HepG2 (cell line): Measurements from ENCODE around the gene BTBD19. TPM values are rescaled to one million over a fixed set of nuclear protein-coding genes. Genes with fewer than 3 reads are reported as not detected.

Experiments used
- ATAC-seq: fragments of 200-7000 bp; cut with Tn5 transposase; 3 replicates; pipeline ENCODE4 v1.9.1; 2020; ENCODE audit warnings: mild to moderate bottlenecking, moderate library complexity
- BruUV-seq: library from RNA; stranded (reverse); fragments of 400-500 nt; replicated peaks from 2 replicates; lab custom pipeline; 2021; lab: Mats Ljungman, UMichigan
- CTCF ChIA-PET: fragments of 300-600 bp; formaldehyde crosslinking; extraction: SDS; loops from one replicate; lab custom pipeline; 2021; ENCODE audit warnings: low total read pairs, inconsistent platforms, low intra/inter-chr PET ratio; lab: Yijun Ruan, JAX
- POLR2A ChIA-PET: fragments of 350-600 bp; sonication (Branson Sonifier 250); formaldehyde crosslinking; loops from one replicate; lab custom pipeline; 2020; ENCODE audit warnings: antibody characterized with exemption, inconsistent platforms; lab: Yijun Ruan, JAX
- DNase-seq: peaks from one replicate; pipeline ENCODE4 v3.0.0-alpha.2; 2015; ENCODE audit warnings: low spot score
- FAIRE-seq: peaks from 3 replicates; lab custom pipeline; 2011; peaks lifted over from hg19 to GRCh38; lab: Jason Lieb, UNC
- H2AFZ ChIP-seq: one replicate; pipeline ENCODE4 v1.6.1; 2011; ENCODE audit warnings: low read length, inconsistent platforms
- H3K27ac ChIP-seq: fragments of 300-600 bp; 3 replicates; pipeline ENCODE4 v1.8.0; 2011; ENCODE audit warnings: mixed run types, mild to moderate bottlenecking, mixed read lengths, low read length, inconsistent platforms; ENCODE audit not compliant: insufficient read depth; ENCODE audit errors: extremely low read length
- H3K27me3 ChIP-seq, 2 experiments: fragments of 200-600 bp in 1 of 2; 2 replicates in 1 of 2; 3 replicates in 1 of 2; pipeline versions ENCODE4 v1.6.0 to v1.8.0; 2011; ENCODE audit warnings: low read length in 2 of 2, mild to moderate bottlenecking in 2 of 2, moderate library complexity in 2 of 2, inconsistent platforms in 1 of 2; ENCODE audit not compliant: insufficient read depth in 2 of 2, control insufficient read depth in 1 of 2
- H3K36me3 ChIP-seq, 2 experiments: fragments of 200-600 bp in 1 of 2; replicated peaks in 1 of 2; 2 replicates in 1 of 2; 3 replicates in 1 of 2; pipeline versions ENCODE4 v1.5.1 to v1.8.0; 2011; ENCODE audit warnings: low read length in 2 of 2, inconsistent platforms in 1 of 2; ENCODE audit not compliant: insufficient read depth in 2 of 2, control insufficient read depth in 1 of 2
- H3K4me1 ChIP-seq: 2 replicates; pipeline ENCODE4 v1.5.1; 2012; ENCODE audit warnings: low read length, inconsistent platforms; ENCODE audit not compliant: insufficient read depth
- H3K4me2 ChIP-seq: 2 replicates; pipeline ENCODE4 v1.6.0; 2011; ENCODE audit warnings: low read depth, low read length, inconsistent platforms
- H3K4me3 ChIP-seq, 3 experiments: fragments of 200-600 bp in 1 of 3; sonication (generic), shearing (Covaris generic) in 1 of 3; replicated peaks in 1 of 3; 2 replicates each; pipeline ENCODE4 v1.5.1; 2011 to 2016; ENCODE audit warnings: low read length in 3 of 3, inconsistent platforms in 2 of 3, low read depth in 2 of 3, mild to moderate bottlenecking in 2 of 3, control low read depth in 1 of 3, mixed read lengths in 1 of 3; ENCODE audit not compliant: insufficient read depth in 1 of 3
- H3K79me2 ChIP-seq: one replicate; pipeline ENCODE4 v1.6.1; 2011; ENCODE audit warnings: low read length, inconsistent platforms; ENCODE audit not compliant: insufficient read depth
- H3K9ac ChIP-seq: 2 replicates; pipeline ENCODE4 v1.6.0; 2011; ENCODE audit warnings: mild to moderate bottlenecking, low read depth, low read length, inconsistent platforms; ENCODE audit not compliant: insufficient read depth
- H3K9me3 ChIP-seq: 2 replicates; pipeline ENCODE4 v1.5.1; 2012; ENCODE audit warnings: mild to moderate bottlenecking, low read length
- H4K20me1 ChIP-seq: 2 replicates; pipeline ENCODE4 v1.6.0; 2011; ENCODE audit warnings: inconsistent platforms, mild to moderate bottlenecking, low read length, moderate library complexity; ENCODE audit not compliant: insufficient read depth
- MAFF ChIP-seq: IDR thresholded peaks from 2 replicates; pipeline ENCODE4 v1.6.1; 2011; ENCODE audit warnings: low read depth, low read length, improper control_type of control experiment
- MAFK ChIP-seq, 2 experiments: IDR thresholded peaks in 1 of 2; conservative IDR thresholded peaks in 1 of 2; 2 replicates each; pipeline ENCODE4 v1.6.1; 2011; ENCODE audit warnings: improper control_type of control experiment in 2 of 2, low read length in 2 of 2
- TEAD2 ChIP-seq: sonication (generic); formaldehyde crosslinking; IDR thresholded peaks from 2 replicates; pipeline ENCODE4 v1.9.0; 2021; ENCODE audit warnings: missing genetic modification reagents
- ZMYM3 ChIP-seq: sonication (generic); formaldehyde crosslinking; IDR thresholded peaks from 2 replicates; pipeline ENCODE4 v1.5.1; 2020; ENCODE audit warnings: mild to moderate bottlenecking, missing genetic modification reagents
- ZSCAN20 ChIP-seq: sonication (generic); formaldehyde crosslinking; IDR thresholded peaks from 2 replicates; pipeline ENCODE4 v1.4.0; 2020; ENCODE audit warnings: missing genetic modification reagents, mild to moderate bottlenecking, borderline replicate concordance
- WGBS: methylation state at CpG from one replicate; pipeline ENCODE4 v1.1.6; 2017; ENCODE audit warnings: low lambda C conversion rate; 5-methylcytosine and 5-hydroxymethylcytosine counted together
- in situ Hi-C: cut with HindIII; loops from 2 replicates; pipeline ENCODE4 v1.10.0; 2017; ENCODE audit warnings: low pct_unique_long_range_greater_than_20kb; ENCODE audit not compliant: extremely low pct_ligation_motif_present
- intact Hi-C: fragments of 100-400 bp; cut with micrococcal nuclease; formaldehyde crosslinking; loops from one replicate; pipeline ENCODE4 v1.10.0; 2022; ENCODE audit not compliant: unreplicated experiment
- polyA plus RNA-seq, 8 experiments: library from polyadenylated mRNA; depleted of rRNA in 3 of 8; stranded (reverse) in 7 of 8; unstranded in 1 of 8; fragments of >200 nt; fragmentation: Illumina TruSeq in 4 of 8; extraction: Trizol in 4 of 8; gene quantifications; 2 replicates each; pipeline versions ENCODE4 v1.2.1 to v1.2.3, GENCODE V29; 2011 to 2016; ENCODE audit warnings: low read depth in 4 of 8, missing spikeins in 1 of 8, mixed read lengths in 1 of 8; ENCODE audit not compliant: insufficient read depth in 1 of 8
- total RNA-seq, 5 experiments: library from RNA; depleted of rRNA; stranded (reverse); fragments of >200 nt; fragmentation: Illumina TruSeq; extraction: Trizol; gene quantifications; 2 replicates each; pipeline ENCODE4 v1.2.3, GENCODE V29; 2016; ENCODE audit warnings: low read depth in 1 of 5

Gene BTBD19
- total and polyA plus RNA-seq, 2 of the 13 experiments (the other 11 are each of a cell fraction or from before 2014, with no cell fraction given), result 2.7 to 6.7 TPM

DNA sequence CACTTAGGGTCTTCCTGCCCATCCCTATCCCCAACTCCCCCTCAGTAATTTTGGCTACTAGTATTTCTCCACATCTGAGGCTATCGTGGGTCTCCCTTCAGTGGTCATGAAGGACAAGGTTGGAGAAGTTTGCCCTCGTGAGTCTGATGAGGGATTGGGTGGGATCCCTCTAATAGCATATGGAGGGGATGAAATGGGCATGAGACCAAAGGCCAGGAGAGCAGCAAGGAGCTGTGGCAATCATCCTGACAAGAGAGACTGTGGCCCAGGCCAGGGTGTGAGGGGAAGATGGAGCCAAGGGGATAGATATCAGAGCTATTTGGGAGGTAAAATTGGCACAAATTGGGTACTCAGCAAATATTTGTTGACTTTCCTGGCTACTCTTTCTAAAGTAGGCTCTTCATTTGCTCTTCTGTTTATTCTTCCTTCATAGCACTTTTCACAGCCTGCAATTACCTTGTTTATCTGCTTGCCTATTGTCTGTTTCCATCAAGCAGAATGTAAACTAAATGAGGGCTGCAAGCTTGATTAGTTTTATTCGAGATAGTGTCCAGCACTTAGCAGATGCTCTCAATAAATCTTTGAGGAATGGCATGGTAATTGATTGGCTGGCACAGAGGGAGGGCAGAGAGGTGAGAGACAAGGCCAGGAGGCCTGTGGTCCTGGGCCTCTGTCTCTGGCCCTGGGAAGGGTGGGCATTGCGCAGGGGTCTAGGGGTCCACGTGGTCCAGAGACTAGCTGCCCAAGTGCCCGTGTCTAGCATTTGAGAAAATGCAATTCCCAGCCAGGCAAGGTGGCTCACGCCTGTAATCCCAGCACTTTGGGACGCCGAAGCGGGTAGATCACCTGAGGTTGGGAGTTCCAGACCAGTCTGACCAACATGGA, 9.6 kb upstream of the BTBD19 start:
- 81% methylated on average over 10 of the region's 10 CpGs for WGBS
- Histone ChIP-seq H3K27me3 (no peaks in the 10 kb centered on the region), H3K4me2 (no peak overlapping the region), H3K4me1 (peaks cover 44% of the 10 kb centered on the region), H3K4me3 (no peak overlapping the region), H3K9me3 (no peaks in the 10 kb centered on the region)
- intact Hi-C loops (no loop called here), in situ Hi-C loops (no loop called here)
- no peak for TF ChIP-seq ZMYM3 (CRISPR knock-in tag)
- TF ChIP-seq TEAD2 (CRISPR knock-in tag), result no peak
- peak; percentile 27; the same call in 1 of the 2 replicates for TF ChIP-seq MAFF
- peak in 1 of 2 experiments; percentile 34; a peak in 1 of 4 replicates for TF ChIP-seq MAFK (conservative IDR thresholded peaks at IDR 0.05 in 1 of 2, IDR thresholded peaks at IDR 0.05 in 1 of 2; ENCODE audit: low read length in 2 of 2)
- 0 out of 2 replicates have a peak, but pooled peaks have one; percentile 2 for TF ChIP-seq ZSCAN20
- TF ChIP-seq, all 625 proteins: peak for 3
- Histone ChIP-seq H3K79me2 (peaks cover 17% of the 10 kb centered on the region), H3K36me3 (peaks cover 6 to 18% of the 10 kb centered on the region in 2 experiments; a peak in 4 of 5 replicates), H3K27ac (no peak overlapping the region), H2AFZ (no peak overlapping the region), H3K9ac (no peak overlapping the region), H4K20me1 (0 out of 2 replicates have a peak, but pooled peaks cover 7% of the 10 kb centered on the region)
- FAIRE-seq (no peak), ATAC-seq (no peak), DNase-seq (no peak)
- ChIA-PET CTCF (interaction anchor here (1.6 kb wide), 1 partner anchor 37 kb away, joined by 4 read pairs; no protein-coding TSS in a partner anchor), POLR2A (interaction anchor here (1.3 to 6.7 kb wide), 8 partner anchors 11 to 505 kb away, joined by 4 to 237 read pairs (median 20); partner anchors contain the start of genes BTBD19, DYNLT4 and RPS8)
- BruUV-seq, result no TSS peak
